CD1c-positive myeloid dendritic cell (primary cell): ENCODE results near the gene RAVER2.

Source experiments
- DNase-seq: peaks from one replicate; pipeline ENCODE4 v3.0.0-alpha.2; 2016; ENCODE audit errors: extremely low spot score

The RAVER2 gene

DNA sequence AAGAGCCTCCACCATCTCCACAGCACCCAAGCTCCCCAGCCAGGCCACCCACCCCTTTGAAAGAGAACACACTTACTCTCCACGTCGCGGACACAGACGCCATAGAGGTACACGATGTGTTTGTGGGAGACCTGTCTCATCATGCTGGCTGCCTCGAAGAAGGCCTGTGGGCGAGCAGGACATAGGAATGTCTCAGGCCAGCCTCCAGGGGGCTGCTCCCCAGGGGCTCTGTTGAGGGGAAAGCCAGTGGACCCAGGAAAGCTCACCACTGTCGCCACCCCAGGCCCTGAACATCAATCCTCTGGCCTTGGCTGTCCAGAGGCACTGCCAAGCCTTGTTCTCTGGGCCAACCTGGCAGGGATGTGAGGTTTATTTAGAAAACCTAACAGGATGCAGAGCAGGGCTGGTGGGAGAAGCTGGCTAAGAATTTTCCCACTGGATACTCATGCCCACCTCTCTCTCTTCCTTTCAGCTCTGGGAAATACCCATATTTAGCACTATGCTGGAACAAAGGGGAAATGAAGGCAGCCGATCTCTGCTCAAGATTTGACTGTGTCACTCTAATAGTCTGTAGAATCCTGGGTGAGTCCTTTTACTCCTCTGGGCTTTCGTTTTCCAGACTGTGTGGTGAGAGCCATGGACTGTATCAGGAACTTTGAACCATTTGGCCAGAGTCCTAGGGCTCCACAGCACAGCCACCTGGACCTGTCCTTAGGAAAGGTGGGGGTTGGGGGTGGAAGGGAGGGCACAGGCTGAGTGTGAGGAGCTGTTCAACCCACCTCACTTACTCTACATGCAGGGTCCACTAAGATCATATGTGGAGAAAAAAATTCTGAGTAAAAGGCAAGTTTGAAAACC, 101.9 kb downstream of the RAVER2 start:
- no peak for DNase-seq

DNA sequence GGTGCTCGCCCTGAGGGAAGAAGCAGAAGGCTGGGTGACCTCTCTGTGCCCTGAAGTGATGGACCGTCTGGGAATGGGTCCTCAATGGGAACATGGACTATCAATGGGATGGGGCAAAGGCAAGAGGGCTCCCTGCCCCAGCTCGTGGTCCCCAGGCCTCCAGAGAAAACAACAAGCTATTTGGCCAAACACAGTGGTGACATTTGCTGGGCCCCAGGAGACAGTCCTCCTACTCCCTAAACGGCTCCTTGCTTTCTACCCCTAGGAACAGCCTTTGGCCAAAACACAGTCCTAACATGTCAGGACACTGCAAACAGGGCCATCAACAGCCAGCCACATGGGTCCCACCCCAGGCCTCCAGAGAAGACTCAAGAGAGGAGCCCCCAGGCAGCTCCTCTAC, 102.8 kb downstream of the RAVER2 start:
- no peak for DNase-seq

DNA sequence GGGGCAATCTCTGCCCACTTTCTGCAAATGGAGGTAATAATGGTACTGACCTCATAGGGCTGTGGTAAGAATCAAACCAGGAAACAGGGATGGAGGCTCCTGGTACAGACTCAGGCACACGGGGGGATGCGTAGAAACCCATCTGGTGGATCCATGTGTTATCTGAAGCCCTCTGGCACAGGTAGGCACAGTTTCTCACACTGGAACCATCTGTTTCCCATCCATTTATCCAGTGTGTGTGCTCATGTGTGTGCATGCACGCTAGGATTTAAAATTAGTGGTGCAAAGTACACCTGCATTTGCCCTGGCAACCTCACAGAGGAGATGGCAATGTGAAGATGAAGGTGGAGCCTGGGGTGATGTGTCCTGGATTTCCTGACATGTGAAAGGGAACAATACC, 103.3 kb downstream of the RAVER2 start:
- DNase-seq: no peak

DNA sequence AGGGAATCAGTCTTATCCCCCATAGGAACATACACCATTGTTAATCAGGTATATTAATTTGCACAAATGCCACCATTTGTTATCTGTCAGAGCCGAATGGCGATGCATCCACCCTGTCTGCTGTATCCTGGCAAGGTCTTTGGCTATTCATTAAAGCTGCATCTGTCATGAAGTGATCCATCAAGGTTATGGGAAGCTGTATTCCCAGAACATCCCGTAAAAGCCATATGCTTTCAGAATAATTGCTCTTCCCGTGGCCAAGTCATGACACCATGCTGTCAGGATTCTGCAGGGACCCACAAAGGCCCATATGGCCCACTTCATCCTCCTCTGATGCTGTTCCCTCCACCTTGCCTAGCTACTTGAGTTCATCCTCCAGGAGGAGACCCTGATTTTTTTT, 103.9 kb downstream of the RAVER2 start:
- DNase-seq: no peak

DNA sequence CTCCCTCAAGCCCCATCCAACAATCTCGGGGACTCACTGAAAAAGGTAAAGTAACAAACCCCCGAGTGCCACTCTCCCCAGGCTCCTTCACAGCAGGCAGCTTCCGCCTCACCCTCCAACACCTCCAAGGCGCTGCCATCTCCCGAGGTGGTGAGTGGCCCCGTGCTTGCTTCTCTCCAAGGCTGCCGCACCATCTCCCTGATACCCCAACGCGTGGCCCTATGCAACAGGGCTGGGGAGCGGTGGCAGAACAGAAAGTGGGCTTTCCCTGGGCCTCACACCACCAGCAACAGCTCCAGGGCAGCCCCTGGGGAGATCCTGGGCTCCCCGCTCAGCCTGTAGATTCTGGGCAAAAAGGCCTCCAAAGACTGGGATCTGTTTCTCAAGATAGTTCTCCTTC, 105.1 kb downstream of the RAVER2 start:
- DNase-seq: no peak

DNA sequence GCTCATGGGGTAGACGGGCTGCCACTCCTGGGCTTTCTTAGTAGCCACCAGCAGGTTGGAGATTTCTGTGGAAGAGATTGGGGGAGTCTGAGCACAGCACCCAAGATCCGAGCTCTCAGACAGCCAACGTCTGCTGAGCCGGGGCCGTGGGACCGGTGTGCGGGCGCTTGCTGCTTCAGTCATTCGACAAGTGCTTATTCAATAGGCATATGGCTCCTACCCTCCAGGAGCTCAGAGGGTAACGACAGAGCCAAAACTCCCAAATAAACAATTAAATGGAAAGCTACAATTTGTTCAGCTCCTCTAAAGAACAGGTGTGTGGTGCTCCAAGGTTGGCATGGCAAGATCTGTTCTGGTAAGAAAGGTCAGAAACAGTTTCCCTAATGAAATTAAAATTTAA, 106.0 kb downstream of the RAVER2 start:
- DNase-seq: no peak

DNA sequence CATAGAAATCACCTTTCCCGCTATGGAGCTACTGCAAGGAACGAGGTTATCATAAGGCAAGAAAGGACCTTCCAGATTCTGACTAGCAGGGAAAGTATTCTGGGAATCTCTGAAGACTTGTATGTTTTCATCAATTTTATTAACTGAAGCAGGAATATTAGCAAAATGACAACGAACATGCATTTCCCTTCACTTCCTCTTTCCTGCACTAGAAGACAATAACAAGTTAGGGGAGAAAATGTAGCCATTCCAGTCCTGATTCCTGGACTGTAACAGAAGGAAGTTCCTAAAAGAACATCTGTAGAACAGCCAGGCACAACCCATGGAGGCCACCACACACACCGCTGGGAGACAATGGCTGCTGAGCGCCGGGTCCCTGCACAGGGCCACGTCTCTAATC, 106.8 kb downstream of the RAVER2 start:
- DNase-seq: peak; percentile 8

DNA sequence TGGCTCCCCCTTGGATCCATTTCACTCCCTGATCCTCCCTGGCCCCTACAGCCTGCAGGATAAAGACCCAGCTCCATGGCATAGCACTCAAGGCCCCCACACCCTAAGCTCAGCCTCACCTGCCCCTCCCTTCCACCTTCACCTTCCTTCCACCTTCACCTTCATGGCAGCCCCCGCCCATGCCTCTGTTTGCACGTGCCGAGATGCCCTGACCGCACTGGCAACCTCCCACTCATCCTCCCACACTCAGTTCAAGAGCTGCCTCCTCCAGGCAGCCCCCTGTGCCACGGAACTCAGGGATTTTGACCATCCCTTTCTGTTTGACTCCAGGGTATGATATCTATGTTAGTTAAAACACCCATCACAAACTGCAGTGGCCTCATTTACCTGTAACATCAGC, 109.8 kb downstream of the RAVER2 start:
- no peak for DNase-seq

DNA sequence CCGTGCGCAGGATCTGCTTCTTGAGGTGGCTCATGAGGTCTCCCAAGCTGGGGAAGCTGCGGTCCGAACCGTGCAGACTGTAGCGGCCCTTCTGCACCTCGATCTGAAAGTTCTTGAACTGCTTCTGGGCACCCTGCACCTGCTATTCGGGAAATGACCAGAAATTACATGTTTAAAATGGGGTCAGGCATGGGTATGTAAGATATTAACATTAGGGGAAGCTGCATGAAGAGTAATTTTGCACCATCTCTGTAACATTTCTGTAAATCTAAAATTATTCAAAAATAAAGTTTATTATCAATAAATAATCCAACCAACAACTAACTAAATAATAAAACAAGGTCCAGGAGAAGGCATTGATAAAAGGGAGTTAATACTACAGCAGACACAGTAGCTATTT, 110.7 kb downstream of the RAVER2 start:
- no peak for DNase-seq

DNA sequence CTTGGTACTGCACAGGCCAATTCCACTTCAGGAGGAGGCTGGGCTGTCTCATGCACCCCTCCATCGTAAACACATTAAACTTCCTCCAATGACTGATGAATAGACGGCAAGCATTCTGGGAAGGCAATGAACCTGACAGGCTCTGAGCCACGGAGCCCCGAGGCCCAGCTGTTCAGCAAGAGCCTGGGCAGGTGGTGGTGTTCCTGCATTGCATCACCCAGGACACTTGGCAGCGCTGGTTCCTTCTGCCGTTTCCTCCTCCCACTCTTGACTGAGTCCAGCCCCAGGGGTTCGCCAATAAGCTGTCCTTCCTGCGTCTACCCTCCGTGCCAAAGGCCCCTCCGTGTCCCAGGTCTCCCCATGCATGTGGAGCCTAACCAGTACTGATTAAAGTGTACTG, 111.7 kb downstream of the RAVER2 start:
- peak; percentile 10 for DNase-seq

DNA sequence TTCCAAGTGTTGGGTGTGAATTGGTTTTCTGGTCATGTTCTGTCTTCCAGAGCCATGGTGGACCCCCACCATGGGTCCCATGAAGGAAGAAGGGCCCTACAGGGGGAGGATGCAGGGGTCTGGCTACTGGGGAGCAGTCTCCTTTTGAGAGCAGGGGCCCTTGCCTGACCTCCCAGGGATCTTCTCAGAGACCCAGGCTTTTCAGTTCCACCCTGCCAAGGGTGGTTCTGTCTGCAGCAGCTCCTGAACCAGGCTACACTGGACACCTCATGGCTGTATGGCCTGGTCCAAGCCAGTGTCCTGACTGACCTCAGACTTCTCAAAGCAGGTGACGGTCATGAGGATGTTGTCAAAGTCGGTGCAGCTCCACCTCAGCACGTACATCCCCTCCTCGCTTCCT, 112.5 kb downstream of the RAVER2 start:
- no peak for DNase-seq

DNA sequence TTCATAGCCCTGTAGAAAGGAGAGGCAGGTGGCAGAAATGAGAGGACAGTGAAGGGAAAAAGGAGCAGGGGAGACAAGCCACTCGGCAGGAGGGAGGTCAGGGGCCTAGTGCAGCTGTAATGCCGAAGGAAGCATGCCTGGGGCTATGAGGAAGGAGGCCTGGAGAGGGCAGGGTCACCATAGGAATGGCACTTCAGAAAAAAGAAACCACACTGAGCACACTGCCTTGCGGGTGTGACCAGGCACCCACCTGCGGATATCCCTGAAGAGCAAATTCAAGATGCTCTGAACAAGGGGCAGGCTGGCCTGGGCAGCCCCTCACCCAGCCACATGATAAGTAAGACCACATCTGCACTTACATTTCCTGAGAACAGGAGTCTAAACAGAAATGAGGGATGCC, 116.7 kb downstream of the RAVER2 start:
- peak; percentile 5 for DNase-seq

DNA sequence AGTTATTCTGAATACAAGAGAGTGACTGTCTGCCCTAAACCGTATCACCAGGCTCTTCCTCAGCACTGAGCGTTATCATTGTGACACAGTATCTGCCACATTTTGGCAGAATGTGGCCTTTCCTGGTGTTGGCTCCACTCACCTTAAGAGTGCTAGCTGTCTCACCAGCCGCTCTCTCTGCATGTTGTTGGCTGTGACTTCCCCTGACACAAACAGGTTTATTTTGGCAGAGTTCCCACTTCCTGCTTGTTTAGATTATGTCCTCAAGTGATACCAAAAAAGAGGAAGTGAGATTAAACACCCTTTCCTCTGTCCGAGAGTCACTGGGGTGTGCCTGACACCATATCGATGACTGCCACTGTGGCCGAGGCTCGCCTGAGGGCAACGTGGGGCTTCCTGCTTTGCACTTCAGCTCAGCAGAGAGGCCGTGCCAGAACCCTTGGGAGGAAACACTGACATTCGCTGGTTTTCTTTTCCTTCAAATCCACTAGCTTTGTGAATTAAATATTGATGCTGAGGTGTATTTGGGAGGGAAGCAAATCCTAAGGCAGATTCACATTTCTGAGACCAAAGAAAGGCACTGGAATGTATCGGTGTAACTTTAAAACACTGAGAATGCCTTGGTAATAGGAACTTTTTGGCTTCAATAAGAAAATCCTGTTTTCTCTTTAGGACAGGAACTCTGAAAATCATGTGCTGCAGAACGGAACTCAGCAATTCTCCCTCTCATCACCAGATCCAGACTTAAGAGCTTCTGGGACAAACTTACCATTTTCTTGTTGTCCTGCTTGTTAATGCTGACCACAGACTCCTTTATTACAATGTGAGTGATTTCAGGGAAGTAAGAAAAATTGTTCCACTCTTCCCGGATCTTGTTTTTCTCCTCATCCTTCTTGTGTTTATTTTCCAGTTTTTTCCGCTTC, 119.4 kb downstream of the RAVER2 start:
- DNase-seq: peak; percentile 98

DNA sequence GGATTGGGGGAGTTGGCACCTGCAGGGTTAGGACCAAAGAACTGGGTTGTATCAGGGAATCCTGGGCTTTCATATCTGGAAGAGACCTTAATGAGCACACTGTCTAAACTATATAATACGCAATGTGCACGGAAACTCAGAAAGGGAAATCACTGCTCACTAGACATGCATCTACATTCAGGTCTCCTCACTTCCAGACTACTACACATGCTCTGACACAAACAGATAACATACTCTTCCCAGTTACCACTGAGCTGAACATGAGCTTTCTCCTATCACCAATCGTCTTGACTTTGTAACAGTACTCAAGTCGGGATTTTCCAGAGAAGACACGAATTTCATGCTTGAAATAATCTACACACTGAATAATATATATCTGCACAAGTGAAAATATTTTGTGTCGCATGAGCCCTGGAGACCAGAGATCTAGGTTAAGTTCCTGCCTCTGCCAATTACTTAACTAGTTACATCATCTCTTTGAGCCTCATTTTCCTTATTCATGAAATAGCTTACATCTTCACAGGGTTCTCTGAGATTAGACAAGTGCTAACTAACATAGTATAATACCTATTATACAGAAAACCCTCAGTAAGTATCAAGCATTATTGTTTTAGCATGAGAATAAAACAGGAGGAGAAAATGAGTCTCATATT, 120.4 kb downstream of the RAVER2 start:
- DNase-seq: no peak

DNA sequence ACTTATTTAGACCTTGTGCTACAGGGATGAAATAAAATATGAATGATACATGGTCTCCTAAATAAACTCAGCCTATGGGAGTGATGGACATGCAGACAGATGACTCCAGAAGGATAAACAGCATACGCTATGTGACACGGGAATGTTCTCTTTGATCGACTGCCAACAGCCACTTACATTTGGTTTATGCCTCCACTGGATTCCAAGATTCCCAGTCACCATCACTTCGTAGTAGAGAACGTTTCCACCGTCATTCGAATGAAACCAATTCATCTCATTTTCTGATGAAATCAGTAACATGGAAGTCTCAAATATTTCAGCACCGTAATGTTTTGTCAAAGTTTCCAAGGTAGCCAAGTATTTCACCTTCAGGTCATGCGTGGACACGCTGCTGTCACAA, 121.8 kb downstream of the RAVER2 start:
- no peak for DNase-seq

DNA sequence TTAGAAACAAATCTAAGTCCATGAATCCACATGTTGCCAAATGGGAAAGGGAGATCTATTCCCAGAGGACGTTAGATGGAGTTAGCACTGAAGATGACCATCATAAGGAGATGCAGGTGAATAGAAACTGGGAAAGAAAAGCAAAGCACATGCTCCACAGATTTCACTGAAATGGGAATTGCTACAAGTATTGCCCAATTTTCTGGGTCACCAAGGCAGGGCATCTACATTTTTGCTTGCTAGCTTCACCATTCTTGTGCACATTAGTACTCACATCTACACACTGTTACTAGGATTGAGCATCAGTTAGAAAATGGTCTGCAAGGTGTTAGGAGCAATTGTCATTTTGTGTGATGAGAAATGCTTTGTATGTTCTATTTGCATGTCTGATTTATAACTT, 122.4 kb downstream of the RAVER2 start:
- no peak for DNase-seq

DNA sequence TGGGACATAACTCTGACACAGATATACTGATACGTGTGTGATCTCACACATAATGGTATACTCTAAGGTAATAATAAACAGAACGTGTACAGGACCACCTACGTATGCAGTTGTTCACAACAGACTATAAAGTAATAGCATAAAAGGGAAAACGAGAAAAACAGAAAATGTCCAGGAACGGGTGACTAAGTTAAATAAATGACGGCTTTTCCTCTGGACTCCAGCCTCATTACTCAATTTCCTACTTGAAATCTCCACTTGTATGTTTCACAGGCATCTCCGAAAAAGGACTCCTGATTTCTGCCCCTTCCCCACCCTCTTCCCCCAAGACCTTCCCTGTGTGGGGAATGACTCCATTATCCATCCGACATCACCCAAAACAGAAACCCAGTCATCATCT, 126.4 kb downstream of the RAVER2 start:
- no peak for DNase-seq

DNA sequence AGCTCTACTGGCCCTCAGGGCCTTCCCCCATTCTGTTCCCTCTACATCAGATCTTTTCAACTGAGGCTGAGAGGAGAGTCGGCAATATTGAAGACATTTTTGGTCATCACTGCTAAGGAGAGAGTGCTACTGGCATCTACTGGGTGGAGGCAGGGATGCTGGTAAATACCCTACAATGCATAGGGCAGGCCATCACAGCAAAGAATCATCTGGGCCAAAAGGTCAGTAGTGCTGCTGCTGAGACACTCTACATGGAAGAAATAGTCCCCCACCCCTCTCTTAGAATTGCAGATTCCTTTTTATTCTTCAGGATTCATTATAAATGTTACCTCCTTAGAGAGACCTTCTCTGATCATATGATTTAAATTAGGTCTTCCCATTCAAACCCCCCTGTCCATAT, 127.2 kb downstream of the RAVER2 start:
- no peak for DNase-seq

DNA sequence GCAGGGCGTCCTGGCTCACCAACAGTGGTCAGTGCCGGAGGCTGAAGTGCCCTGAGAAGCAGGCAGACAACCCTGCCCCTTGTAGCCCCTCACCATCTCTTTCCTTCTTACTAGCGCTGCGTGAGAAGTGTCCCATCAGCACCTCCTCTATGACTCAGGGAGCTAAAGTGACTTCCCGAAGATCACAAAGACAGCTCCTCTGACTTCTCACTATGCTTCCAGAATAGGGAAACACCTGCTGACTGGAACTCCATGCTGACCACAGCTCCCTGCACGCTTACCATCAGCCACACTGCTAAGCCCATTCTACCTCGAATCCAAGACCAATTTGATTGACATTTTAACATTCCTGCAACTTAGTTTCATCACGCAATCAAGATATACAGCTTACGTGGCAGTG, 128.7 kb downstream of the RAVER2 start:
- DNase-seq: no peak

DNA sequence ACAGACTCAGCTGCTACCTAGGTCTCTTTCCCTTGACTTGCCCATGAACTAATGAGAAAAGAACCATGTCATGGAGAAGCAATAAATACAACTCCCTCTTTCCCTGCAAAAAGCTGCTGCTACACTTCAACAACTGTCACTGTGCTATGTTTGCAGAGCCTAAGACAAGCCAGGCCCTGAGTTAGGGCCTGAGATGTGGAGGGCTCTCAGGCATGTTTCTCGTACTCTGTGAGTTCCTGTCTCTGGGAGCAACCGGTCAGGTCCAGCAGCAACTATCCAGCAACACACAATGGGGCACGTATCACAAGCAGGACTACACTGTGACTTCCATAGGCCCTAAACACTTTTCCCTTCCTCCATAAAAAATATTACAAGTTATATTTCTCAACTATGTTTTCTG, 129.8 kb downstream of the RAVER2 start:
- no peak for DNase-seq

DNA sequence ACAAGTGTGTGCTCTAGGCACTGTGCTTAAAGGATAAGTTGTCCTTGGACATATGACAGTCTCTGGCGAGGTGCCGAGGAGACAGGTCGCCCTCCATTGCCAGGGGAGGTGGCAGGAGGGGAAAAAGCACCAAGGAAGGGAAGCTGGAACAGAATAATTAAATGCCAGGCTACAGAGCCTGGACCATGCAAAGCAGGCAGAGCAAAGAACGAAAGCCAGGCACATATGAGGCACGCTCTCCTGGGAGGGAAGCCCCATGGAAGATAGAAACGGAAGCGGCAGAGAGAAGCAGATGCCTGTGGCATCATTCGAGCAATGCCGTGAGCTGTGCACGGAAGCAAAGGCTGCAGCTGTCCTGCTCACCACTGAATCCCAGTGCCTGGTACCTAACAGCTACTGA, 130.2 kb downstream of the RAVER2 start:
- DNase-seq: no peak

DNA sequence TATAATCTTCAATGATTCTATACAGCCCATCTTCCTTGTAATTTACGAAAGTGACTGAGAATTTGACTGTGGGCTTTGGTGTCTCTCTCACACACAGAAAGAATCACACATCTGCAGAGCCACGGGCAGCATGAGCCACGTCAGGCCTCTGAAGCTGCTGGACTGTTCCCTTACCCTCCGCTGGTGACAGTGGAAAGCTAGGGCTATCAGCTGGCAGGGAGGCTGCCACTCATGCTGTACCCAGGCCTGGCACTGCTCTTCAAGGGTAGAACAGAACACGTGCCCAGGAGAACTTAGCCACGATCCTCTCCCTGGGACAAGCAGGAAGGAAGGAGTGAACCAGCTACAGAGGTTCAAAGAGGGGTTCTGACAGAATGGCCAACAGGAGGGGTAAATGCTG, 130.7 kb downstream of the RAVER2 start:
- no peak for DNase-seq

DNA sequence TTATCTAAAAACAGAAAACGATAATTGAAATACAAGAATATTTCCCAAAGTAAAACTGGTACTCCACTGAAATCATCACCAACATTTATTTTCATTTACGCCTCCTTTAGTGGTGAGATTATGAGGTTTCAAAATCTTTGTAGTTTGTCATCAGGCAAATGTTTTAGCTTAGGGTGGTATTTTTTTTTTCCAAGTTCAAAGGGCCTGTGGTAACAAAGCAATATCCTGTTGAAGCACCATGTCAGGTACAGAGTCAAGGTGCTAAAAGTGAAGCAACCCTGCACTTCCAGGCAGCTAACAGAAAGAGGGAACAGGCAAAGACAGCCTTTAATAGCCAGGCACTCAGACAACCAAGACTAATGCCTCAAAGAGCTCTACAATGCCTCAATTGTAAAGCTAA, 132.3 kb downstream of the RAVER2 start:
- peak; percentile 22 for DNase-seq
